ENCODE measurements around the gene AMT. TPM values are rescaled to one million over a fixed set of nuclear protein-coding genes. Genes with fewer than 3 reads are reported as not detected.

AMT gene
- total RNA-seq, 2 donors from 2014 or later: 44.4 to 51.7 TPM

DNA sequence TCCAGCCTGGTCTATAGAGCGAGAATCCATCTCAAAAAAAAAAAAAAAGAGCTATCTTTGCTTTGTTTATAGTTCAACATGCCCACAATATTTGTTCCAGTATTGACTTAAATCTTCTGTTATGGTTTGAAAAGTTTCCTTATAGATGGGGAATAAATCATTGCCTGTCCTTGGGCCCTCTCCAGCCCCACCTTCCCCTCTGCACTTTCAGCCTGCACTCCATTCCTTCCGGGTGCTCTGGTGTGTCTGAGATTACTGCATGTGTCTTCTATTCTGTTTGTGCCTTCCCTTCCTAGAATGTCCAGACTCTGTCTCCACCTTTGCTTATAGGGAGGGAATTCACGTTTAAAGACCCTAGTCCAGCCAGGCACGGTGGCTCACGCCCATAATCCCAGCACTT is 38.9 kb downstream of the AMT start:
- Mint-ChIP-seq H3K9me3 (peaks cover 2% of the 10 kb centered on the region), H3K4me1 (peaks cover 2% of the 10 kb centered on the region), H3K27ac (peak overlapping the region; percentile 64), H3K4me3 (no peak overlapping the region), H3K36me3 (ENCODE audit: low read depth) (peaks cover 16% of the 10 kb centered on the region), H3K27me3 (ENCODE audit: insufficient read depth) (no peaks in the 10 kb centered on the region)
- Histone ChIP-seq H3K9me3 (ENCODE audit: control insufficient read depth, low read length) (no peaks in the 10 kb centered on the region), H3K4me1 (ENCODE audit: control insufficient read depth, insufficient read depth, low read length) (no peaks in the 10 kb centered on the region), H3K4me3 (ENCODE audit: low read length) (no peak overlapping the region), H3K36me3 (ENCODE audit: control insufficient read depth, insufficient read depth, low read length) (peaks cover 8% of the 10 kb centered on the region), H3K9ac (ENCODE audit: extremely low read depth, low read length, poor library complexity, severe bottlenecking) (no peak overlapping the region), H3K27me3 (ENCODE audit: control insufficient read depth, insufficient read depth, low read length, poor library complexity, severe bottlenecking) (no peaks in the 10 kb centered on the region), H3K27ac (ENCODE audit: low read depth, low read length) (no peak overlapping the region)
- 91 to 92% methylated on average over 5 of the region's 5 CpGs for WGBS, 2 experiments (ENCODE audit: insufficient coverage in 1 of 2, insufficient read length in 1 of 2)
- TF ChIP-seq, protein P1, sequence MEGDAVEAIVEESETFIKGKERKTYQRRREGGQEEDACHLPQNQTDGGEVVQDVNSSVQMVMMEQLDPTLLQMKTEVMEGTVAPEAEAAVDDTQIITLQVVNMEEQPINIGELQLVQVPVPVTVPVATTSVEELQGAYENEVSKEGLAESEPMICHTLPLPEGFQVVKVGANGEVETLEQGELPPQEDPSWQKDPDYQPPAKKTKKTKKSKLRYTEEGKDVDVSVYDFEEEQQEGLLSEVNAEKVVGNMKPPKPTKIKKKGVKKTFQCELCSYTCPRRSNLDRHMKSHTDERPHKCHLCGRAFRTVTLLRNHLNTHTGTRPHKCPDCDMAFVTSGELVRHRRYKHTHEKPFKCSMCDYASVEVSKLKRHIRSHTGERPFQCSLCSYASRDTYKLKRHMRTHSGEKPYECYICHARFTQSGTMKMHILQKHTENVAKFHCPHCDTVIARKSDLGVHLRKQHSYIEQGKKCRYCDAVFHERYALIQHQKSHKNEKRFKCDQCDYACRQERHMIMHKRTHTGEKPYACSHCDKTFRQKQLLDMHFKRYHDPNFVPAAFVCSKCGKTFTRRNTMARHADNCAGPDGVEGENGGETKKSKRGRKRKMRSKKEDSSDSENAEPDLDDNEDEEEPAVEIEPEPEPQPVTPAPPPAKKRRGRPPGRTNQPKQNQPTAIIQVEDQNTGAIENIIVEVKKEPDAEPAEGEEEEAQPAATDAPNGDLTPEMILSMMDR (conservative IDR thresholded peaks at IDR 0.05): no peak
- DNase-seq: no peak

DNA sequence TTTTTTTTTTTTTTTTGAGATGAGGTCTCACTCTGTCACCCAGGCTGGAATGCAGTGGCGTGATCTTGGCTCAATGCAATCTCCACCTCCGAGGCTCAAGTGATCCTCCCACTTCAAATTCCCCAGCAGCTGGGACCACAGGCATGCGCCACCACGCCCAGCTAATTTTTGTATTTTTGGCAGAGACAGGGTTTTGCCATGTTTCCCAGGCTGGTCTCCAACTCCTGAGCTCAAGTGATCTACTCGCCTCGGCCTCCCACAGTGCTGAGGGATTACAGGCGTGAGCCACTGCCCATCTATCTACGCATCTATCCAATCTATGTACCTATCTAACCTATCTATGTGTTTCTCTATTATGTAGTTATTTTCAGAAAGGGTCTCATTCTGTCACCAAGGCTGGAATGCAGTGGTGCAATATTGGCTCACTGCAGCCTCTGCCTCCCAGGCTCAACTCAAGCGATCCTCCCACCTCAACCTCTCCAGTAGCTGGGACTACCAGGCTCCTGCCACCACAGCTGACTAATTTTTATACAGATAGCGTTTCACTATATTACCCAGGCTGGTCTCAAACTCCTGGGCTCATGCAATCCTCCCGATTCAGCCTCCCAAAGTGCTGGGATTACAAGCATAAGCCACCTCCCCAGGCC is 43.9 kb downstream of the AMT start:
- TF ChIP-seq, protein P1 (conservative IDR thresholded peaks at IDR 0.05): no peak
- Mint-ChIP-seq H3K27ac (no peak overlapping the region), H3K9me3 (no peaks in the 10 kb centered on the region)

DNA sequence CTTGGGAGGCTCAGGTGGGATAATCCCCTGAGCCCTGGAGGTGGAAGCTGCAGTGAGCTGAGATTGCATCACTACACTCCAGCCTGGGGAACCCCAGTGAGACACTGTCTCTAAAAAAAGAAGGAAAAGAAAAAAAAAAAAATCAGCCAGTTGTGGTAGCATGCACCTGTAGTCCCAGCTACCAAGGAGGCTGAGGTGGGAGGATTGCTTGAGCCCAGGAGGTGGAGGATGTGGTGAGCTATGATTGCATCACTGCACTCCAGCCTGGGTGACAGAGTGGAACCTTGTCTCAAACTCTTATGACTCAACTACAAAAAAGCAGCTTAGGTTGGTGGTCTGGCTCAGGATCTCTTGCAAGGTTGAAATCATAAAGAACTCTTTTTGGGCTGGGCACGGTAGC is 44.8 kb downstream of the AMT start:
- TF ChIP-seq, protein P1 (conservative IDR thresholded peaks at IDR 0.05): no peak
- H3K27ac ChIP-seq (ENCODE audit: low read depth, low read length): no peak overlapping the region
- Mint-ChIP-seq H3K36me3 (ENCODE audit: low read depth) (peaks cover 33% of the 10 kb centered on the region), H3K4me1 (peaks cover 2% of the 10 kb centered on the region), H3K27ac (peak overlapping the region; percentile 28), H3K4me3 (no peak overlapping the region), H3K27me3 (ENCODE audit: insufficient read depth) (no peaks in the 10 kb centered on the region), H3K9me3 (no peaks in the 10 kb centered on the region)
- no peaks in the 10 kb centered on the region for H3K4me1 ChIP-seq (ENCODE audit: control insufficient read depth, insufficient read depth, low read length)
- no peak for DNase-seq
- no peaks in the 10 kb centered on the region for H3K27me3 ChIP-seq (ENCODE audit: control insufficient read depth, insufficient read depth, low read length, poor library complexity, severe bottlenecking)
- H3K36me3 ChIP-seq (ENCODE audit: control insufficient read depth, insufficient read depth, low read length): peaks cover 31% of the 10 kb centered on the region
- WGBS, 2 experiments (ENCODE audit: insufficient coverage in 1 of 2, insufficient read length in 1 of 2): 90 to 96% methylated on average over 1 of the region's 1 CpG
- no peaks in the 10 kb centered on the region for H3K9me3 ChIP-seq (ENCODE audit: control insufficient read depth, low read length)
- H3K4me3 ChIP-seq (ENCODE audit: low read length): no peak overlapping the region
- H3K9ac ChIP-seq (ENCODE audit: extremely low read depth, low read length, poor library complexity, severe bottlenecking): no peak overlapping the region

More for the DNA sequence above, 43.9 kb downstream of the AMT start:
- Histone ChIP-seq H3K4me1 (ENCODE audit: control insufficient read depth, insufficient read depth, low read length) (no peaks in the 10 kb centered on the region), H3K27ac (ENCODE audit: low read depth, low read length) (no peak overlapping the region), H3K9ac (ENCODE audit: extremely low read depth, low read length, poor library complexity, severe bottlenecking) (no peak overlapping the region), H3K4me3 (ENCODE audit: low read length) (no peak overlapping the region), H3K36me3 (ENCODE audit: control insufficient read depth, insufficient read depth, low read length) (peaks cover 22% of the 10 kb centered on the region), H3K9me3 (ENCODE audit: control insufficient read depth, low read length) (no peaks in the 10 kb centered on the region), H3K27me3 (ENCODE audit: control insufficient read depth, insufficient read depth, low read length, poor library complexity, severe bottlenecking) (no peaks in the 10 kb centered on the region)
- no peak for DNase-seq
- 94 to 98% methylated on average over 9 to 11 of the region's 11 CpGs for WGBS, 2 experiments (ENCODE audit: insufficient coverage in 1 of 2, insufficient read length in 1 of 2)
- no peak overlapping the region for H3K4me3 Mint-ChIP-seq
- H3K36me3 Mint-ChIP-seq (ENCODE audit: low read depth): peaks cover 26% of the 10 kb centered on the region
- peaks cover 2% of the 10 kb centered on the region for H3K4me1 Mint-ChIP-seq
- no peaks in the 10 kb centered on the region for H3K27me3 Mint-ChIP-seq (ENCODE audit: insufficient read depth)

Data from endodermal cell (in vitro differentiated cells).